ENCODE measurements around the gene LBX2.

GRCh38 chr2:74496997-74497776 is 2.2 kb downstream of the LBX2 start:
- TF ChIP-seq GATA2 (IDR thresholded peaks at IDR 0.05; ENCODE audit: low read depth, low read length), result peak; percentile 47
- no peak for TF ChIP-seq GATA3 (IDR thresholded peaks at IDR 0.05; ENCODE audit: low read depth, low read length)
